HG03378 (cell line): ENCODE data around the gene SMARCD3.

Experiments
- ATAC-seq: cut with Tn5 transposase; IDR thresholded peaks from one replicate; pipeline ENCODE4 v1.9.1; 2021; ENCODE audit warnings: mild to moderate bottlenecking, moderate library complexity; ENCODE audit not compliant: unreplicated experiment

The SMARCD3 gene

DNA sequence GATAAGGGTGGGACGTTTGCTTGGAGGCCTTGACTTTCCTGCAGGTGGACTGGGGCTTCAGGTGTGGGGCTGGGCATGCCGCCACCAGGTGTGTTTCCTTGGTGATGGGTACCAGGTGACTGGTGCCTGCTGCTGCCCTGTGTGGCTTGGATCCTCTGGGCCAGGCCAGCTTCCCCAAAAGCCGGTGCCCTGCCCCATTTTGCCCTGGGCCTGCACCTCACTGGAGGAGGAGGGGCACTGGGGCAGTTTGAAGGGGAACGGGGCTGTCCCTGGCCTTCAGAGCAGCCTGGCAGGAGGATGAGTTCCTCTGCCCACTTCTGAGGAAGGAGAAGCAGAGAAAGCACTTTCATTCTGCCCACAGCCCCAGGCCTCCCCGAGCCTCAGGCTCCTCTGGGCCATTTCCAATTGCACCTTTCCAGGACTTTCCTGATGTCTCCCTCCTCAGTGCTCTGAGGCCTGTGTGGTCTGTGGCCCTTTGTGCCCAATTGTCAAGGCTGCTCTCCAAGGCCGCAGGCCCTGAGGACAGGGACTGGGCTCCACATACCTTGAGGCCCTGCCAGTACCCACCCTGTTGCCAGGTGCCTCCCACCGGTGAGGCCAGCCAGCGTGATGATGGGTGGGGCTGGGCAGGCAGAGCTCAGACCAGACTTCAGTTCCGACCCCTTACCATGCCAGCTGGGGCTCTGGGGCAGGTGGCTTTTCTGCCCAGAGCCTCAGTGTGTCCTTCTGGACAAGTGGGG is 25.3 kb upstream of the SMARCD3 start:
- ATAC-seq, result no peak

GRCh38 chr7:151272877-151273276 is 24.4 kb upstream of the SMARCD3 start:
- no peak for ATAC-seq

DNA sequence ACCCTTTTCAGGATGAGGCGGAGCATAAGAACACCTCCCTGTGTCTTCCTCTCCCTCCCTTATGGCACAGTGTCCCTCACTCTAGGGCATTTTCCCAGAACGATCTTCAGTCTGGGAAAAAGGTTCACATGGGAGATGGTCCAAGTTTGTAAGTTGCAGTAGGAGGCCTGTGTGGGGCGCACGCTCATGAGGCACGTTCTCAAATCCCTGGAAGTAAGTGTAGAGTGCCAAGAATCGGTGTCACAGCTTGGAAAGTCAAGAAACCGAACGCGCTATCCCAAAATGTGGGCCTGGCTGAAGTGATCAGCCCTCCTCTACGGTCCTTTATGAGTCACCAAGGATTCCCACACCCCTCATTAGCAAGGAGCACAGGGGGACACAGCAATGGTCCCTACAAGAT is 23.9 kb upstream of the SMARCD3 start:
- no peak for ATAC-seq

DNA sequence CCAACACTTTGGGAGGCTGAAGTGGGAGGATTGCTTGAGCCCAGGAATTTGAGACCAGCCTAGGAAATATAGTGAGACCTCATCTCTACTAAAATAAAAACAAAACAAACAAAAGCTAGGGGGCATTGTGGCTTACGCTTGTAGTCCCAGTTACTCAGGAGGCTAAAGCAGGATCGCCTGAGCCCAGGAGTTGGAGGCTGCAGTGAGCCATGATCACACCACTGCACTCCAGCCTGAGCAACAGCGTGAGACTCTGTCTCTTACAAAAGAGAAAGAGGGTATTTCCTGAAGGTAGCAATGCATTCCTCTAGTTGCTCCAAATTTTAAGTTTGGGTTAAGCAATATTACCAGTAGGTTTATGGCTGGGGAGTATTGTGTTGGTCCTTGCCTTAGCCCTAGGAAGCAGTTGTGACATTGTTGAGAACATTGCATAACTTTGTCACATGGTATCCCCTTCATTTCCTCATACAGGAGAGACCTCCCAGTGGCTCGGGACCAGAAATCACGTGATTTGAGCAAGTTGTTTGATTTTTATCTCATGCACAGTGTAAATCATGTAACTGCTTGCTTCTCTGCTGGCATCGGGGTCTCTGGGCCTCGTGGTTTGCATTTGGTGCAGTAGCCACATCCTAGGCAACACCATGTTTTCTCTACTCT is 23.3 kb upstream of the SMARCD3 start:
- no peak for ATAC-seq

DNA sequence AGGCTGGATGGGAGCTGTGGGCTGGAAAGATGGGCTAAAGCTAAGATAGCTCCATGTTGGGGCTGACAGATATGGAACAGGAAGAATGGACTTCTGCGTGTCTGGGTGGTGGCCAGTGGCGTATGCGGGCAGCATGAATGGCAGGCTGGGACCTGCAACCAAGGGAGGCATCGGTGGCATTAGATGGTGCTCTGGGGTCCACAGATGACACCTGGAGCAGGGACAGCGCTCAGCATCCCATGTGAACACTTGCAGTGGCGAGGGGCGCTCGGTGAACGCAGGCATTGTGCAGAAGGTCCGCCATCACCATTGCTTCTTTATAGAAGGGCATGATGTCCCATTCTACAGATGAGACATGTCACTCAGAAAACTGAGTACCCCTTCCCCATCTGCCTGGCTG is 21.0 kb upstream of the SMARCD3 start:
- no peak for ATAC-seq

DNA sequence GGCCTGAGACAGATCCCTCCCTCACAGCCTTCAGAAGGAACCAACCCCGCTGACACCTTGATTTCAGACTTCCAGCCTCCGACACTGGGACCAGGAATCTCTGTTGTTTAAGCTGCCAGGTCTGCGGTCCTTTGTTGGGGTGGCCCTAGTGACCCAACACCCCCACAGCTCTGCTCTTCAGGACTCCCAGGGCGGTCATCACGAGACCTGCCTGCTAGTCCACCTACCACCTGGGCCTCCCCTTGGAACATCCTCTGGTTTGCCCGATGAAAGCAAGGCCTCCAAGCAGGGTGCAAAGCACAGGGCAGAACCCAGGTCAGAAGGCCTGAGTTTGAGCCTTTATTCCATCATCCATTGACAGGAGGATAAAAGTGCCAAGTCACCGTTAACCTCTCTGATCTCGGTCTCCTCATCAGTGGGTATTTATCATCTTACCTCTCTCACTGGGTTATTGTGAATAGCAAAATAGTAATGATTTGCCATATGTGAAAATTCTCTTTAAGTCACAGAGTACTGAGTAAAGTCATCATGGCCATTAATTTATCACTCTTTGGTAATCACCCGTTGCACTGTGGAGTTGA is 16.9 kb upstream of the SMARCD3 start:
- no peak for ATAC-seq

GRCh38 chr7:151264615-151265014 is 16.1 kb upstream of the SMARCD3 start:
- no peak for ATAC-seq

DNA sequence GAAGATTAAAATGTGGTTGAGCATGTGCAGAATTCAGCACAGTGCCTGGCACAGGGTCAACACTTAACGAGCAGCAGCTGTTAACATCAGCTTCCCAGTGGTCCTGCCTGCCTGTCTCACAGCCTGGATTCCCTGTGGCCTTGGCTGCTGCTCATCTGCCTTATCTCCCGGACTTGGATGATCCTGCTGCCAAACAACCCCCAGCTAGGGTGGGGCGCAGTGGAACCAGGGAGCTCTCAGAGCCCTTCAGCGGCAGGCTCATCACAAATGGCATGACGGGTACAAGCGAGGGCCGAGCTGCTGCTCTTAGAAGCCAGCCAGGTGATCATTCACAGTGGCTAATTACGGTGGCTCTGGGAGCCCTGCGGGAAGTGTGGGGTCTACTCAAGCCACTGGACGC is 13.0 kb upstream of the SMARCD3 start:
- ATAC-seq, result no peak

GRCh38 chr7:151260883-151261282 is 12.4 kb upstream of the SMARCD3 start:
- ATAC-seq, result no peak

- no peak for ATAC-seq
These were observed 12.0 kb upstream of the SMARCD3 start for GRCh38 chr7:151260471-151260870.

- ATAC-seq, result no peak
These were observed 9.5 kb upstream of the SMARCD3 start for GRCh38 chr7:151257990-151258389.

DNA sequence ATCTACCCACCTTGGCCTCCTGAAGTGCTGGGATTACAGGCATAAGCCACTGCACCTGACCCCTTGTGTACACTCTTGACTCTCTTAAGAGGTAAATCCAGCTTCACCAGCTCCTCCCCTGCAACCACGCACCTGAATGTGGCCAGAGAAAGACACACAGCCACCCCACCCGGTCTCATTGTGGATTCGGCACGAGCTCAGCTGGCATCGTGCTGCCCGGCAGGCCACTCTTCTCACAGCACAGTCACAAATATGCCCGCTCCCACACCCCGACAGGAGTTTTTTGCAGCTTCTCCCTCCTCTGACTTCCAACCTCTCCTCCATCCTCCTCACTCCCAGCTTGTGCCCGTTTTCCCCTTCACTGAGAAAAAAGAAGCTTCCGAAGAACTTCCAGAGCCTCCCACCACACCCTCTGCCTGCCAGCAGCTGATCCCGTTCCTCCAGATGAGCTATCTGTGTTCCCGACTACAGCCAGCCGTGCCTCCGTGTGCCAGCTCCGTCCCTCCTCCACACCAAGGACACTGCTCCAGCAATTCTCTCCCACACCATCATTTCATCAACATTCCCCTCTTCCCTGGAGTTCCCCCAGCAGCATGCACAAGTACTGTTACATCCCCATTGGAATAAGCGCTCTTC is 8.0 kb upstream of the SMARCD3 start:
- no peak for ATAC-seq

DNA sequence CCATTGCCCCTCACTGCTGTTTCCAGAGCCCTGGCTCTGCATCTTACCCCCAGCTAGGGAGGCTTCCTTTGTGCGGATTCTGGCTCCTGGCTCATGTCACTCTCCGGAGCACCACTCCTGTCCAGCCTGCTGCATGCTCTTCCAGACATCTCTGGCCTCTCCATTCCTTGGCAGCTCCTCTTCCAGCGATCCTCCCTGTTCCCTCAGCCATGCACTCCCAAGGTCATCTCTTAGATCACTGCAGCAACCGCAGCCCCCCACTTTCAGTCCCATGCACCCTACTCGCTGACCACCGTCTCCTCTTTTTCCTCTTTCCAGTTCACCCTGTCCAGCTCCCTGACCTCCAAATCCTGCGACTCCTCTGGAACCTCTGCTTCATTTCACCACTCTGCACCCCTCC is 6.9 kb upstream of the SMARCD3 start:
- no peak for ATAC-seq

- ATAC-seq, result no peak
These were observed 6.4 kb upstream of the SMARCD3 start for GRCh38 chr7:151254851-151255250.

DNA sequence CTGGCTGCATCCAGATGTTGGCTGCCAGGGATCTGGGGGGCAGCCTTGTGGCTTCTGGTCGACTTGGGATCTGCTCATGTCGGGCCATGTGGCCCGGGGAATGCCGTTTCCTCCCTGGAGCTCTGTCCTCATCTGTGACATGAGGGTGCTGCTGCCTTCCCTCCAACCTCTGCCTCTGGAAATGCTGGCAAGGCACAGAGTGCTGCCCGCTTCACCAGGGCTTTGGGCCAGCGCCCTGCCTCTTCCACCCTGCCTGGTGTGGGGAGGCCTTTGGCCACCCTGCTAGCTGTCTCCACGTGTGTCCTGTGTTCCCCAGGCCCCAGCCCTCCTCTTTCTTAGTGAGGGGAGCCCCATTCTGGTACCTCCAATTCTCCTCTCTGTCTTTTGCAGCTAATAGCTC is 5.8 kb upstream of the SMARCD3 start:
- no peak for ATAC-seq

DNA sequence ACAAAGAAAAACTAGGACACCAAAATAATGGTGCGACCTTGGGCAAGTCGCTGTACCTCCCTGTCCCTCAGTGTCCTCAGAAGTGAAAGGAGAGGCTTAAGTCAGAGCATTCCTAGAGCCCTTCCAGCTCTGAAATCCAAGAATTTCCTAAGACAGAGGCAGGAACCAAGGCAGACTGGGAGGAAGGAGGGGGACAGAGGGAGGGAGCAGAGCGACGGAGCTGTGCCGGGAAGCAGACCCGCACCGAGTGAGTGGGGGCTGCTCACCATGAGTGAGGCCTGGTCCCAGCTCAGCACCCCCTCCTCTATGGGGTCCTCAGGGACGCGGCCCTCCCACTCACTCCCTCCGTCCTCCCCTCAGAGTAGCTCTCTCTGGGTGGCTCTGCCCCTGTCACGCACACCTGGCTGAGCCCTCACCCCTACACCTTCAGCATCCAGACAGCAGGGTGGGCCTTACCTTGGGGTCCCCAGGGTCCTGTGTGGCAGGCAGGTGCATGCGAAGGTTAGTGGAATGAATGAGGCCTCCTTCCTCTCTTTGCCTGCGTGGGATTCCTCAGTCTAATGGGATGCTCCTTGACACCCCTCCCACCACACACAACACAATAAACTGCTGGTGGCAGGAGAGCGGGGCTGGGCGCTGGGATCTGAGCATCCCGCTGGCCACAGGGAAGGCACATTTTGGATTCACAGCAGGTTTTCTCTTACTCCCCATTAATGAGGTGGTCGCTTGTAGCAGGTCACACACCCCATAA is 4.6 kb upstream of the SMARCD3 start:
- ATAC-seq, result no peak

GRCh38 chr7:151252561-151252835 is 4.0 kb upstream of the SMARCD3 start:
- ATAC-seq, result no peak

DNA sequence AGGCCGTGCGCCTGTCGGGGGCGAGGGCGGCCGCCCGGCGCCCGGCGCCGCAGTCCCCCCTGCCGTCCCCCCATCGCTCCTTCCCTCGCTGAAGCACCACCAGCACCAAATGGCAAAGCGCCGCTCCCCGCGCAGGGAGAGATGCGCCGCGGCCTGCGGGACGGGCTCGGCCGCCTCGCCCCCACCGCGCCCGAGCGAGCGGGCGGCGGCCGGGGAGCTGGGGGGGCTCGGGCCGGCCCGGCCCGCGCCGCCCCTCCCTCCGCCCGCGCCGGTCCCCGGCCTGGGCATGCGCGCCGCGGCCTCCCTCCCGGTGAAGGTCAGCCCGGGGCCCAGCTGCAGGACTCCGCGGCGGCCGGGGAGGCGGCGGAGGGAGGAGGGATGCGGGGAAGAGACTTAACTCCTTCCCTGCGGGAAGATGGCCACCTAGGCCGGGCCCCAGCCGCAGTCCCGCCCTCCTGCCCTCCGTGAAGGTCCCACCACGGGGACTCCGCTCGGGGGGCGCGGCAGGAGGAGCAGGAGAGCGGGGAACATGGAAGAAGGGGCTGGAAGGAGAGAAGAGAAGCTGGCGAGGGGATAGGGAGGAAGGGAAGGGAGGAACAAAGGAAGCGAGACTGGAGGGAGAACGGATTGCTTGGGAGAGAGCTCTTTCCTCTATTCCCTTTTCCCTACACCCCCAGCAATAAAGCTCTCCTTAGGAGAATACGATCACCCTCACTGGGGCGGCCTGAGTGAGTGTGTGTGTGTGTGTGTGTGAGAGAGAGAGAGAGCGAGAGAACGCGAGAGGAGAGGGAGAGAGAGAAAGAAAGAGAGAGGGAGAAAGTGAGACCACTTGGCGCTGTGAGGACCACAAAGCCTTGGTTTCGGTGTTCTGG is 3.4 kb upstream of the SMARCD3 start:
- ATAC-seq, result no peak

DNA sequence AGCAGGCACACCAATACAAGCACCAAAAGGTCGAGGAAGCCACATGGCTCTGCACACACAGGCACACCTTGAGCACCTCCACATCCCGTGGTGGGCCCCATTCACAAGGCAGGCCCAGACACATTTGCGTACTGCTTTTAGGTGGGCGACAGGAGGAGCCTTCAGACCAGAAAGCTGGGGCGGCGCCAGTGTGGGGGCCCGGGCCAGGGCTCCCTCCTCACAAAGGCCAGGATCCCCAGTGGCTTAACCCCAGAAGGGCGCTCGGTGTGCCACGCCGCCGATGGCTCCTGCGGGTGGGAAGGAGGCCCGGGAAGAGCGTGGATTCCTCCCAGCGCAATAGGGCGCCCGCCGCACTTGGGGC is 2.8 kb upstream of the SMARCD3 start:
- ATAC-seq, result no peak
